Panc1 (cell line): Measurements from ENCODE around the gene USP17L22. TPM values are rescaled to one million over a fixed set of nuclear protein-coding genes. Genes with fewer than 3 reads are reported as not detected.
"Not testable (repeated sequence)": the region's sequence is repeated elsewhere in the genome, so short reads cannot be mapped to it uniquely, and the experiment has no call there.

ENCODE experiments used
- ATAC-seq: fragments of 200-7000 bp; cut with Tn5 transposase; 2 replicates; pipeline ENCODE4 v1.9.1; 2020; ENCODE audit warnings: mild to moderate bottlenecking, moderate library complexity
- Bru-seq: library from RNA; stranded (reverse); fragments of 400-500 nt; gene quantifications from one replicate; lab custom pipeline; 2021; lab: Mats Ljungman, UMichigan
- BruChase-seq, 2 experiments: library from RNA; stranded (reverse); fragments of 400-500 nt; gene quantifications; one replicate each; lab custom pipeline; 2021; lab: Mats Ljungman, UMichigan
- BruUV-seq: library from RNA; stranded (reverse); fragments of 400-500 nt; replicated peaks from 2 replicates; lab custom pipeline; 2021; lab: Mats Ljungman, UMichigan
- CTCF ChIA-PET: fragments of 300-600 bp; sonication (Branson Sonifier 250); formaldehyde crosslinking; loops from one replicate; lab custom pipeline; 2022; ENCODE audit warnings: antibody characterized with exemption; lab: Charles Lee
- POLR2A ChIA-PET: fragments of 300-600 bp; sonication (Branson Sonifier 250); formaldehyde crosslinking; loops from one replicate; lab custom pipeline; 2022; ENCODE audit warnings: antibody characterized with exemption; lab: Charles Lee
- DNase-seq: peaks from one replicate; pipeline ENCODE4 v3.0.0-alpha.2; 2010; ENCODE audit warnings: low read depth, low spot score
- H3K27ac ChIP-seq: 2 replicates; pipeline ENCODE4 v1.5.1; 2011; ENCODE audit warnings: mild to moderate bottlenecking, low read length, inconsistent platforms
- H3K27me3 ChIP-seq: fragments of 200-500 bp; sonication (Bioruptor generic); 2 replicates; pipeline ENCODE4 v1.6.0; 2014; ENCODE audit warnings: low read length, inconsistent platforms; ENCODE audit not compliant: control insufficient read depth, insufficient read depth
- H3K36me3 ChIP-seq: fragments of 200-500 bp; sonication (Bioruptor generic); 2 replicates; pipeline ENCODE4 v1.5.1; 2014; ENCODE audit warnings: inconsistent platforms, mild to moderate bottlenecking, low read length, moderate library complexity; ENCODE audit not compliant: control insufficient read depth, insufficient read depth
- H3K4me1 ChIP-seq: 2 replicates; pipeline ENCODE4 v1.5.1; 2011; ENCODE audit warnings: inconsistent platforms, mild to moderate bottlenecking, low read length, moderate library complexity; ENCODE audit not compliant: control insufficient read depth, insufficient read depth
- H3K4me3 ChIP-seq, 2 experiments: 2 replicates each; pipeline ENCODE4 v1.5.1; 2011 to 2012; ENCODE audit warnings: low read depth in 2 of 2, low read length in 2 of 2, mild to moderate bottlenecking in 2 of 2, inconsistent platforms in 1 of 2, moderate library complexity in 1 of 2
- H3K9me3 ChIP-seq: fragments of 200-500 bp; sonication (Bioruptor generic); 2 replicates; pipeline ENCODE4 v1.5.1; 2014; ENCODE audit warnings: low read depth, mild to moderate bottlenecking, inconsistent platforms, low read length, moderate library complexity; ENCODE audit not compliant: control insufficient read depth, insufficient read depth
- in situ Hi-C: cut with HindIII; loops from 2 replicates; pipeline ENCODE4 v1.10.0; 2016; ENCODE audit warnings: low sequenced_read_pairs, low pct_unique_long_range_greater_than_20kb
- intact Hi-C: fragments of 100-400 bp; cut with micrococcal nuclease; formaldehyde crosslinking; loops from one replicate; pipeline ENCODE4 v1.10.0; 2022; ENCODE audit not compliant: unreplicated experiment
- long read RNA-seq: library from polyadenylated mRNA; unstranded; transcript quantifications from one replicate; pipeline ENCODE4 v2.0.0, GENCODE V29; 2021; ENCODE audit not compliant: unreplicated experiment
- polyA plus RNA-seq: library from polyadenylated mRNA; unstranded; fragments of >200 nt; gene quantifications from one replicate; pipeline ENCODE4 v1.2.1, GENCODE V29; 2012; ENCODE audit warnings: missing spikeins; ENCODE audit not compliant: insufficient read length
- total RNA-seq: library from RNA; stranded (reverse); gene quantifications from one replicate; pipeline ENCODE4 v1.2.1, GENCODE V29; 2021; ENCODE audit not compliant: unreplicated experiment

Gene USP17L22
- total RNA-seq (not detected), Bru-seq, nascent RNA (not detected), BruChase-seq, experiment 1, labeled RNA remaining after a 2-hour chase (not detected), BruChase-seq, experiment 2, labeled RNA remaining after a 6-hour chase (not detected)
- polyA plus RNA-seq: not detected
- long read RNA-seq: 0 reads

GRCh38 chr4:9267319-9267718, at the start of gene USP17L22:
USP17L22 (plus strand) TSS chr4:9267619; CDS start chr4:9267619, 0 bp downstream.
- H3K27me3 ChIP-seq, POLR2A ChIA-PET, H3K4me1 ChIP-seq, H3K4me3 ChIP-seq, intact Hi-C loops, H3K36me3 ChIP-seq, ATAC-seq, in situ Hi-C loops, DNase-seq, H3K27ac ChIP-seq, BruUV-seq, H3K9me3 ChIP-seq, CTCF ChIA-PET: not testable (repeated sequence)

- H3K36me3 ChIP-seq, H3K4me3 ChIP-seq, BruUV-seq, H3K27me3 ChIP-seq, POLR2A ChIA-PET, H3K27ac ChIP-seq, CTCF ChIA-PET, ATAC-seq, intact Hi-C loops, H3K9me3 ChIP-seq, in situ Hi-C loops, DNase-seq, H3K4me1 ChIP-seq: not testable (repeated sequence)
These were observed 47.6 kb upstream of the USP17L22 start, which contains the start of gene USP17L12 for GRCh38 chr4:9219852-9220251. USP17L12 (plus strand) TSS chr4:9220152; CDS start chr4:9220152, 0 bp downstream.

- POLR2A ChIA-PET, H3K27ac ChIP-seq, BruUV-seq, H3K27me3 ChIP-seq, H3K4me1 ChIP-seq, intact Hi-C loops, H3K9me3 ChIP-seq, DNase-seq, H3K36me3 ChIP-seq, CTCF ChIA-PET, ATAC-seq, in situ Hi-C loops, H3K4me3 ChIP-seq: not testable (repeated sequence)
These were observed 42.8 kb upstream of the USP17L22 start, which contains the start of gene USP17L13 for GRCh38 chr4:9224596-9224995. USP17L13 (plus strand) TSS chr4:9224896; CDS start chr4:9224896, 0 bp downstream.

GRCh38 chr4:9230249-9230648, 37.2 kb upstream of the USP17L22 start:
- POLR2A ChIA-PET, H3K36me3 ChIP-seq, DNase-seq, intact Hi-C loops, H3K27me3 ChIP-seq, H3K4me1 ChIP-seq, ATAC-seq, CTCF ChIA-PET, BruUV-seq, H3K4me3 ChIP-seq, in situ Hi-C loops, H3K27ac ChIP-seq, H3K9me3 ChIP-seq: not testable (repeated sequence)

GRCh38 chr4:9234085-9234484, 33.3 kb upstream of the USP17L22 start, which contains the start of gene USP17L15:
USP17L15 (plus strand) TSS chr4:9234385; CDS start chr4:9234385, 0 bp downstream.
- POLR2A ChIA-PET, H3K4me1 ChIP-seq, in situ Hi-C loops, H3K27me3 ChIP-seq, intact Hi-C loops, H3K9me3 ChIP-seq, BruUV-seq, ATAC-seq, CTCF ChIA-PET, H3K27ac ChIP-seq, H3K4me3 ChIP-seq, H3K36me3 ChIP-seq, DNase-seq: not testable (repeated sequence)

- H3K9me3 ChIP-seq, POLR2A ChIA-PET, H3K4me1 ChIP-seq, H3K27ac ChIP-seq, H3K4me3 ChIP-seq, intact Hi-C loops, ATAC-seq, DNase-seq, in situ Hi-C loops, CTCF ChIA-PET, H3K36me3 ChIP-seq, BruUV-seq, H3K27me3 ChIP-seq: not testable (repeated sequence)
These were observed 29.0 kb upstream of the USP17L22 start for GRCh38 chr4:9238461-9238860.

GRCh38 chr4:9243579-9243978, 23.8 kb upstream of the USP17L22 start, which contains the start of gene USP17L17:
USP17L17 (plus strand) TSS chr4:9243879; CDS start chr4:9243879, 0 bp downstream.
- DNase-seq, BruUV-seq, H3K9me3 ChIP-seq, H3K36me3 ChIP-seq, ATAC-seq, CTCF ChIA-PET, in situ Hi-C loops, H3K27ac ChIP-seq, POLR2A ChIA-PET, H3K27me3 ChIP-seq, H3K4me3 ChIP-seq, intact Hi-C loops, H3K4me1 ChIP-seq: not testable (repeated sequence)
